Endothelial cell of umbilical vein (primary cell): ENCODE data around the gene IGF2R. TPM values are rescaled to one million over a fixed set of nuclear protein-coding genes. Genes with fewer than 3 reads are reported as not detected.

Experiments
- BruUV-seq: library from RNA; stranded (reverse); fragments of 400-500 nt; replicated peaks from 2 replicates; lab custom pipeline; 2021; lab: Mats Ljungman, UMichigan
- CTCF ChIA-PET: fragments of 300-600, 350-600 bp; sonication (Branson Sonifier 250); formaldehyde crosslinking; loops from one replicate; lab custom pipeline; 2021; ENCODE audit warnings: antibody characterized with exemption, inconsistent platforms; lab: Charles Lee
- POLR2A ChIA-PET: fragments of 300-600, 350-600 bp; sonication (Branson Sonifier 250); formaldehyde crosslinking; loops from one replicate; lab custom pipeline; 2021; ENCODE audit warnings: antibody characterized with exemption, inconsistent platforms; lab: Charles Lee
- DNase-seq: peaks from one replicate; pipeline ENCODE4 v3.0.0-alpha.2; 2011; ENCODE audit warnings: low read depth, low spot score
- FAIRE-seq: peaks from 2 replicates; lab custom pipeline; 2011; peaks lifted over from hg19 to GRCh38; lab: Jason Lieb, UNC
- H2AFZ ChIP-seq: 2 replicates; pipeline ENCODE4 v1.6.0; 2012; ENCODE audit warnings: low read depth, low read length, control low read depth, inconsistent platforms
- H3K27ac ChIP-seq: 2 replicates; pipeline ENCODE4 v1.5.1; 2011; ENCODE audit warnings: low read depth, mild to moderate bottlenecking, control low read depth, low read length, moderate library complexity; ENCODE audit not compliant: insufficient read depth
- H3K27me3 ChIP-seq, 2 experiments: 2 replicates each; pipeline versions ENCODE4 v1.6.0 to v1.6.1; 2011; ENCODE audit warnings: low read length in 2 of 2, mixed read lengths in 1 of 2; ENCODE audit not compliant: control insufficient read depth in 2 of 2, insufficient read depth in 2 of 2
- H3K36me3 ChIP-seq, 2 experiments: 2 replicates in 1 of 2; 3 replicates in 1 of 2; pipeline ENCODE4 v1.5.1; 2011; ENCODE audit warnings: low read length in 2 of 2, mild to moderate bottlenecking in 1 of 2, moderate library complexity in 1 of 2; ENCODE audit not compliant: control insufficient read depth in 2 of 2, insufficient read depth in 2 of 2; ENCODE audit errors: extremely low read depth in 1 of 2
- H3K4me1 ChIP-seq: 3 replicates; pipeline ENCODE4 v1.5.1; 2011; ENCODE audit warnings: mild to moderate bottlenecking, low read length; ENCODE audit not compliant: control insufficient read depth, insufficient read depth; ENCODE audit errors: extremely low read depth
- H3K4me2 ChIP-seq: 2 replicates; pipeline ENCODE4 v1.6.1; 2011; ENCODE audit warnings: low read length, control low read depth, mixed read lengths; ENCODE audit not compliant: insufficient read depth
- H3K4me3 ChIP-seq, 3 experiments: fragments of 200-600 bp in 1 of 3; sonication (generic), shearing (Covaris generic) in 1 of 3; replicated peaks in 1 of 3; 2 replicates each; pipeline ENCODE4 v1.5.1; 2011 to 2016; ENCODE audit warnings: control low read depth in 3 of 3, low read length in 3 of 3, mild to moderate bottlenecking in 2 of 3, inconsistent platforms in 1 of 3, low read depth in 1 of 3, moderate library complexity in 1 of 3; ENCODE audit not compliant: insufficient read depth in 1 of 3
- H3K79me2 ChIP-seq: 2 replicates; pipeline ENCODE4 v1.6.0; 2012; ENCODE audit warnings: low read length, inconsistent platforms; ENCODE audit not compliant: control insufficient read depth, insufficient read depth
- H3K9ac ChIP-seq: replicated peaks from 2 replicates; pipeline ENCODE3; 2011; ENCODE audit warnings: low read length, control low read depth; ENCODE audit not compliant: insufficient read depth; ENCODE audit errors: extremely low read depth
- H3K9me1 ChIP-seq: replicated peaks from 3 replicates; pipeline ENCODE4 v1.6.0; 2011; ENCODE audit warnings: mild to moderate bottlenecking, low read length; ENCODE audit not compliant: control insufficient read depth, insufficient read depth; ENCODE audit errors: extremely low read depth
- H3K9me3 ChIP-seq: replicated peaks from 2 replicates; pipeline ENCODE4 v1.5.1; 2012; ENCODE audit warnings: low read length, inconsistent platforms; ENCODE audit not compliant: control insufficient read depth, insufficient read depth
- H4K20me1 ChIP-seq: replicated peaks from 2 replicates; pipeline ENCODE3; 2011; ENCODE audit warnings: mild to moderate bottlenecking, low read length; ENCODE audit not compliant: control insufficient read depth, insufficient read depth; ENCODE audit errors: extremely low read depth
- EZH2 ChIP-seq: IDR thresholded peaks from 2 replicates; pipeline ENCODE4 v1.6.1; 2012; ENCODE audit warnings: borderline replicate concordance, low read depth, mild to moderate bottlenecking, moderate library complexity, low read length, inconsistent platforms; ENCODE audit not compliant: severe bottlenecking
- FOS ChIP-seq: IDR thresholded peaks from 2 replicates; pipeline ENCODE4 v1.6.1; 2011; ENCODE audit warnings: mild to moderate bottlenecking, low read length, moderate library complexity, borderline replicate concordance; ENCODE audit not compliant: insufficient read depth
- GATA2 ChIP-seq: IDR thresholded peaks from 2 replicates; pipeline ENCODE4 v1.7.0; 2011; ENCODE audit warnings: low read depth, mild to moderate bottlenecking, moderate library complexity, mixed read lengths, low read length; ENCODE audit not compliant: insufficient read length, insufficient read depth
- JUN ChIP-seq: IDR thresholded peaks from 2 replicates; pipeline ENCODE4 v1.6.1; 2011; ENCODE audit warnings: borderline replicate concordance, low read depth; ENCODE audit not compliant: insufficient read length, insufficient read depth
- MAX ChIP-seq: IDR thresholded peaks from 2 replicates; pipeline ENCODE4 v1.6.1; 2011; ENCODE audit not compliant: insufficient read depth, insufficient read length
- POLR2A ChIP-seq: IDR thresholded peaks from 2 replicates; pipeline ENCODE4 v1.6.1; 2012; ENCODE audit warnings: low read depth, mild to moderate bottlenecking, control low read depth, low read length
- POLR2AphosphoS5 ChIP-seq: IDR thresholded peaks from 2 replicates; pipeline ENCODE4 v1.6.1; 2012; ENCODE audit warnings: low read depth, mild to moderate bottlenecking, control low read depth, low read length, moderate library complexity; ENCODE audit not compliant: insufficient read depth
- dilution Hi-C: fragments of 300-500 bp; cut with MboI; formaldehyde crosslinking; loops from one replicate; pipeline ENCODE4 v1.15.0; 2019; ENCODE audit warnings: low sequenced_read_pairs; ENCODE audit not compliant: extremely low pct_ligation_motif_present
- intact Hi-C: fragments of 100-400 bp; cut with micrococcal nuclease; formaldehyde crosslinking; loops from one replicate; pipeline ENCODE4 v1.10.0; 2022
- polyA plus RNA-seq, 4 experiments: library from polyadenylated mRNA; depleted of rRNA in 3 of 4; stranded (reverse) in 3 of 4; unstranded in 1 of 4; fragments of >200 nt; gene quantifications; 2 replicates each; pipeline versions ENCODE4 v1.2.1 to v1.2.3, GENCODE V29; 2011 to 2012; ENCODE audit warnings: missing spikeins in 1 of 4
- total RNA-seq: library from RNA; stranded (reverse); gene quantifications from 2 replicates; pipeline ENCODE4 v1.2.3, GENCODE V29; 2021

The IGF2R gene
- total and polyA plus RNA-seq, 2 donors (not counting 3 experiments of a cell fraction or from before 2014, with no cell fraction given) = 16.3 to 60.2 TPM

GRCh38 chr6:160142115-160142715 lies 173.3 kb downstream of the IGF2R start:
- H3K4me1 ChIP-seq = no peaks in the 10 kb centered on the region
- no peaks in the 10 kb centered on the region for H3K27me3 ChIP-seq
- CTCF ChIA-PET = no interaction called here
- no peaks in the 10 kb centered on the region for H3K79me2 ChIP-seq
- H4K20me1 ChIP-seq = no peaks in the 10 kb centered on the region
- H3K9me1 ChIP-seq = no peaks in the 10 kb centered on the region
- FAIRE-seq (no peak), DNase-seq (no peak)
- intact Hi-C loops (no loop called here), dilution Hi-C loops (no loop called here)
- no TSS peak for BruUV-seq
- no peak overlapping the region for H3K4me3 ChIP-seq
- H3K9me3 ChIP-seq = no peaks in the 10 kb centered on the region
- no peak overlapping the region for H3K27ac ChIP-seq
- no peak overlapping the region for H3K9ac ChIP-seq
- H3K4me2 ChIP-seq = no peak overlapping the region
- POLR2A ChIA-PET = no interaction called here
- TF ChIP-seq POLR2AphosphoS5 (no peak), GATA2 (no peak), POLR2A (no peak), FOS (no peak), EZH2 (no peak), MAX (no peak)
- no peaks in the 10 kb centered on the region for H3K36me3 ChIP-seq
- no peak overlapping the region for H2AFZ ChIP-seq

GRCh38 chr6:160146454-160147145 lies 177.7 kb downstream of the IGF2R start:
- Histone ChIP-seq H3K27me3 (no peaks in the 10 kb centered on the region), H3K9ac (no peak overlapping the region), H3K4me1 (no peaks in the 10 kb centered on the region), H3K9me1 (no peaks in the 10 kb centered on the region), H3K4me2 (no peak overlapping the region), H3K36me3 (no peaks in the 10 kb centered on the region), H3K27ac (no peak overlapping the region), H2AFZ (no peak overlapping the region), H3K79me2 (no peaks in the 10 kb centered on the region), H4K20me1 (no peaks in the 10 kb centered on the region), H3K4me3 (no peak overlapping the region), H3K9me3 (no peaks in the 10 kb centered on the region)
- no peak for TF ChIP-seq JUN
- POLR2A ChIA-PET = no interaction called here
- no peak for FAIRE-seq
- no peak for DNase-seq
- BruUV-seq = no TSS peak
- intact Hi-C loops = no loop called here
- CTCF ChIA-PET = interaction anchor here (1.0 kb wide), 1 partner anchor 9 kb away, joined by 7 read pairs; no protein-coding TSS in a partner anchor
- dilution Hi-C loops = no loop called here
